Activated CD4-positive, alpha-beta T cell treated with anti-CD3 and anti-CD28 coated beads for 24 hours (primary cell): ENCODE data around the gene FRMD5.

Experiments used
- DNase-seq, 2 donors: peaks; one replicate each; pipeline ENCODE4 v3.0.0-alpha.2; 2020; ENCODE audit warnings: low read depth in 2 of 2

FRMD5 gene

DNA sequence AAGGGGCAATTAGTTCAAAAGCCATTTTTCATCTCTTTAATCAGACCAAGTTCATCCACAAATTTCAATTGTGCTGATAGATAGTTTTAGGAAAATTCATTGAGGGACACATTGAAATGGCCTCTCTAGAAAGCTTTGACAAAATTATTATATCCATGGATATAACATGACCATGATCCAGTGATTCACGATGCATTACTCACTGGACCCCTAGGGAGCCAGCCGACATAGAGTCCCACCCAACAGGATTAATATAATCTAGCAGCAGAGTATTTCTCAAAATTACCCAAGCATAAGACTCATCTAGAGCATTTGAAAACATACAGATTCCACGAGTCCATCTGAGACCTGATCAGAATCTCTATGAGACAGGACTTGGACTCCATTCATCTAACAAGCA, 100.3 kb downstream of the FRMD5 start:
- DNase-seq = no peak

DNA sequence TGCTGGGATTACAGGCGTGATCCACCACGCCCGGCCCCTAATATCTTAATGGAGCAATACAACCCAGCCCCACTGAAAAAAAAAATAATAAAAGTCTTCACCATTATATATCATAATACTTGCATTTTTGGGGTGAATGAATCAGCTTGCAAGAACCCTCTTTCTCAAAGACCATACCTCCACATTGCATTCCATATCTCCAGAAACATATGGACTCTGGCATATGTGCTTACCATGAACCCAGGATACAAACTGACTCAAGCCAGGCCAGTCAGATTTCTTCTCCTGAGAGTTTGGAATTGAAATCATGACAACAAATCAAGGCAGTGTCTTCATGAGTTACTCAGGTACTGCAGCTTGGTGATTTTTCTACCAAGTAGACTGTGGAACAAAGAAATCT, 101.2 kb downstream of the FRMD5 start:
- no peak for DNase-seq

DNA sequence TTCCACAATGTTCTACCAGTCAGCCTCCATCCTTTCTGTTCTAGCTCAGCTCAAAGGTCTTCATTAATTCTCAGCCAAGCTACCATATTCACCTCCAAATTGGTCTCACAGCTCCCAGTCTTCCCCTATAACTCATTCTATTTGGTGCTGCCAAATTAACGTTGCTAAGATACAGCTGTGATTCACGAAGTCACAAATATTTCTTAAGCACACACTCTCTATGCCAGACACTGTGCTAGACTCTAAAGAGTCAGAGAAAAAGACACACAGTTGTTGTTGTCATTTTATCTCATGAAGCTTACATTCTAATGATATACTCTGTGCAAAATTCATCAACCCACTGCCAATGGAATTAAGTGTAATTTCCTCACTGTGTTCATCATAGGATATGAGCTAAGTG, 102.8 kb downstream of the FRMD5 start:
- no peak for DNase-seq

DNA sequence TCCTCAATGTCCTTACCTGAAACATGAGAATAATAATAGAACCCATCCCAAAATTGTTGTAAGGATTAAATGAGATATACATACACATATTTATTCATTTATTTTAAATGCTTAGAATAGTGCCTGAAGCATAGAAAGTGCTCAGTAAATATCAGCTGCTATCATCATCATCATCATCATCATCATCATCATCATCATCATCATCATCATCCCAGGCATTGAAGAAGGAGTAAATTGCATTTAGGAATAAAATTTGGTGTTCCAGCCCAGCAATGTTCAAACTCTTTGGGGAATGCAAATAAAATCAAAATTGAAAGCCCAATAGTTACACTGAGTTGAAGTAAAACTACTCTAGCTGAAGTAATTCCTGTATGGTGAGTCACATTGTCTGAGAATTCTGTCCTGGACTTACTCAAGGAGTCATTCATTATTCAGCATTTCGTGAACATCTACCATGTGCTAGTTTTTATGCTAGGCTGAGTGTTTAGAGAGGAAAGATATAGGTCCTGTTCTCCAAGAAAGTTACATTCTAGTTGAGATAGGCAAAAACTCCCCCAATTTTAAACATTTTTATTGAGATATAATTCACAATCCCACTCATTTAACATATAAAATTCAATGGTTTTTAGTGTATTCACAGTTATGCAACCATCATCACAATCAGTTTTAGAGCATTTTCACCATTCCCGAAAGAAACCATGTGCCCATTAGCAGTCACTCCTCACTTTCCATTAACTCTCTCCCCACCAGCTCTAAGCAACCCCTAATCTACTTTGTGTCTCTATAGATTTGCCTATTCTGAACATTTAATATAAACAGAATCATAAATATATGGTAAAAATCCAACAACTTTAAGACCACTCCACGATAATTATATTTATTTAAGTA, 107.2 kb downstream of the FRMD5 start:
- DNase-seq = no peak

DNA sequence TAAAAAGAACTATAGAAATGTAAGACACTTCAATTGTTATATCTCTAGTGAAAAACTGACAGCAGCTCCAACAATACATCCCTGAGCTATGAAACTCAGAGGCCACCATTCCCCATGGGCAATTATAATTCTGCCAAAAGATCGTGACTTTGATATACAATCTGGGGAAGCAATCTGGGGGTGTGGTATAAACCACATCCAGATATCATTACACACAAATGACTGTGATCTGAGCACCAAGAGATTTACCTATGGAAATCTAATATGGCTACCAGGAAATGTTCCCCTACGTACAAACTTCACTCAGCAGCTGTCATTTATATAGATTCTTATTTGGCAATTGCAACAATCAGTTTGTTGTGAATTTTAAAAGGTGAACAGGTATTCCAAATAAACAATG, 110.3 kb downstream of the FRMD5 start:
- DNase-seq = no peak

DNA sequence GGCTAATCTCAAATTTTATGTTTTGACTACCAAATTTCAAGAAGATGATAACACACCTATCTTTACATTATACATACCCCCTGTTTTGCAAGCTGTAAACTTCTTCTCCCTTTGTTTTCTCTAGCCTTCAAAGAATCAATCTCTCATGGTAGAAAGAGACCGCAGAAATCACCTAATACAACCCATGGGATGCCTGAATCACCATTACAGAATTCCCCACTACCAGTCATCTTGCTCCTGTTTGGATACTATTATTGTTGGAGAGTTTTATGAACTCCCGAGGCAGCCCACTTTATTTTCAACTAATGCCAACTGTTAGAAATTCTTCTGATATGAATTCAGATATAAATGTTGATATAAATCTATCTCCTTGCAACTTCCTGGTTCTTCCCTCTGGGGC, 110.9 kb downstream of the FRMD5 start:
- no peak for DNase-seq

DNA sequence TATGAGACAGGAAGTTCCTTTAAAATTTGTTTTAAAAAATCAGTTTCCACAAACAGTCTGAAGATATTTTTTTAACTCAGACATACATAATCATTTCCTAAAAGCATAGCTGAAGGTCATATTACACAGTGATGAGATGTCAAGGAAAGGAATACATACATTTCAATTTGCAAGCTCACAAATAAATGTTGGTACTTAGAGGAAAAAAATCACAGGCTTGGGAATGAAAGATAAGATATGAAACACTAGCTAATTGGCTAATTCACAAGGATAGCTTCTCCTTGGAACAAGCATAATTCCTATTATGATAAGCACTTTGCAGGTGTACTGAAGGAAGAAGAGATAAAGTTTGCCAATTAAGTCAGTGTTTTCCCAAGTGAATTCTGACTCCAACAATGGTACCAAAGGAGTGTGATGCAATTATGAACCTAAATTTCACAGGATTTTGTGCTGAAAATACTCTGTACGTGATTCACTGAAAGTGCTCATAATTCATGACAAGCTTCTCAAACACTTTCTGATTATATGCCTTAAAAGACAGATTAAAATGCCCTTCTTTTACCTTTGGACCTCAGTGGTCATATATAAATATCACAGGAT, 112.4 kb downstream of the FRMD5 start:
- DNase-seq = no peak

DNA sequence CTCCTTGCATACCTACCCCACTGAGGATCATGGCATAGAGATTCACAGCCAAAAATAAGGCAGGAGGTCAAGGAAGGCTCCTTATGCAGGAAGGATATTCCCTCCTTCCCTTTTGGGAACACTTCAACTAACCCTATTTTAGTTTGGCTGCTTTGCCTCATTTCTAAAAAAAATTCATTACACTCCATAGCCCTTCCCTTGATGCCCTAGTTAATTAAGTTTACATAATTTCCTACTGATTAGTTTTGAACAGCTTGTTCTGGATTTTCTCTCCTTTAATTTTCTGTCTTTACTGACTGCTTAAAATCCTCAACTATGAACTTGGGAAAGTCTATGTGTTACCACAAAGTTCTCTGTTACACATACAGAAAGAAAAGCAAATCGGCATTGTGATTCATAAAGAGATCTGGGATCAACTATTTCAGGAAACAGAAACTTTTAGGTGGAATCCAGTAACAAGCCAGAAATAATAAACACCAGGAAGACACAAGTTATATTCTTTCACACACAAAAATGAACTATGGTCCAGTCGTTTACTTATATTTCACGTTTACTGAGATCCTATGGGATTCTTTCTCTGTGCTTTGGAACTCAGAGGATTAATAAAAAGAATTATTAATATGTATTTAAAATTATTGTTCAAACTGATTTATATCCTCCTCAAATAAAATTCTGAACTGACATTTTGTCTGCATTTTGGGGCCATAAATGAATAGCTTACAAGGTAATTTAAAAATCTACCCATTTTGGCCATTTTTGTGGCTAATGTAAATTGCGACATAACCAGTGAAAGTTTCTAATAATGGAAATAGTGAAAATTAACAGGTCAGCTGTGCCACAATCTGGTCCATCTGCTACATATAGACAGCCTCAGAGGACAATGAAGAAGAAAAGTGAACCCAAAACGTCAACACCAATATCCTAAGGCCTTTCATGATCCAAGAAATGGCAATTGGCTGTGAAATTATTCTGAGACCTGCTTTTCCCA, 113.8 kb downstream of the FRMD5 start:
- DNase-seq = no peak

DNA sequence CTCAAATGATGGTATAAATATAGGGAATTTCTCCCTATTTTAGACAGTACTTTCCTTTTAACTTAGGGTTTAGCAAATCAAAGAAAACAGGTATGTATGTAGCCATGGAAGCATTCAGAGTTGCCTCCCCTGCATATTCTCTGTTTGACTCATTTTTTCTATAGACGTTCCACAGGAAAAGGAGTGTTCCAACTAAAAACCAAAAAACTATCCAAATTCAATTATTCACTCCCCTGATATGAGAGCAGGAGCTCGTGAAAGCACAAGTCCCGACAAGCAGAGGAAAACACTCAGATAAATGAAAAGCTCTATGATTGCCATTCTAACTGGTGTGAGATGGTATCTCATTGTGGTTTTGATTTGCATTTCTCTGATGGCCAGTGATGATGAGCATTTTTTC, 119.5 kb downstream of the FRMD5 start:
- DNase-seq = no peak

DNA sequence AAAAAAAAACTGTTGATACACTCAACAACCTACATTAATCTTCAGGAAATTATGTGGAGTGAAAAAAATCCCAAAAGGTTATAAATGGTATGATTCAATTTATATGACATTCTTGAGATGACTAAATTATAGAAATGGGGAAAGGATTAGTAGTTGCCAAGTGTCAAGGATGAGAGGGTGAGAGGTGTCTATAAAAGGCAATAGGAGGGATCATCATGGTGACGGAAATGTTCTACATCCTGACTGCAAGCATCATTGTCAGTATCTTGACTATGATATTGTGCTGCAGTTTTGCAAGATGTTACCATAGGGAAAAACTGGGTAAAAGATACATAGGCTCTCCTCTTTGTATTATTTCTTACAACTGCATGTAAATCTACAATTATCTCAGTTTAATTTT, 125.6 kb downstream of the FRMD5 start:
- no peak for DNase-seq

DNA sequence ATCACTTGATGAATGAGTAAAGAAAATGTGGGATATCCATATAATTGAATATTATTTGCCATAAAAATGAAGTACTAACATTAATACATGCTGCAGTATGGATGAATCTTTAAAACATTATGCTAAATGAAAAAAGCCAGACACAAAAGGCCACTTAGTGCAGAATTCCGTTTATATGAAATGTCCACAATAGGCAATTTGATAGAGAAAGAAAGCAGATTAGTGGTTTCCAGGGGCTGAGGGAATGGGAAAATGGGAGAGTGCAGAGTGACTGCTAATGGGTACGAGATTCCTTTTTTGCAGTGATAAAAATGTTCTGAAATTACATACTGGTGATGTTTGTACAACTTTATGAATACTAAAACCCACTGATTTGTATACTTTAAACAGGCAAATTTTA, 126.7 kb downstream of the FRMD5 start:
- DNase-seq = no peak

DNA sequence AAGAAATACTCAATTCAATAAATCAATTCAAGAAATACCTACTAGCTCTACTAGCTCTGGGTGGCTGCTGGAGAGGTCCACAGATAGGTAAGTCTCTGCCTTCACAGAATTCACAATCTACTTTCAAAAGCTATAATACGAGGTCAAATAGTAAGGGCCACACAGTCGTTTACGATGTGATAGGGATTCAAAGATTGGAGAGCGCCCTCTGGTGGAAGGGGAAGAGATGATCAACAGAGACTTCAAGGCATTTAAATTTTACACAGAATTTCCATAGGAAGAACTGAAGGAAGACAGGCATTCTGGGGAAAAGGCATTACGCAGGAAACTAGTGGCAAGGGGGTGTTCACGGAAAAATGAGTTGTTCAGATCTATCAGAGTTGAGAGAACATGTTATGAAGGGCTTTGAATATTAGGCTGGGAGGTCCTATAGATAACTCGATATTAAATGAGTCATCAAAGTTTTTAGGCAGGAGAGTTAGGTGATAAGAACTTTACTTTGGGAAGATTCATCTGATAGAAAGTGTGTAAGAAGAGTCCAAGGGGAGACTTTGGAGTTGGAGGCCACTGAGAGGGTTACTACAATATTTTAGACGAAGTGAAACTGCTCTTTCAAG, 128.8 kb downstream of the FRMD5 start:
- DNase-seq = peak; percentile 42 to 47

DNA sequence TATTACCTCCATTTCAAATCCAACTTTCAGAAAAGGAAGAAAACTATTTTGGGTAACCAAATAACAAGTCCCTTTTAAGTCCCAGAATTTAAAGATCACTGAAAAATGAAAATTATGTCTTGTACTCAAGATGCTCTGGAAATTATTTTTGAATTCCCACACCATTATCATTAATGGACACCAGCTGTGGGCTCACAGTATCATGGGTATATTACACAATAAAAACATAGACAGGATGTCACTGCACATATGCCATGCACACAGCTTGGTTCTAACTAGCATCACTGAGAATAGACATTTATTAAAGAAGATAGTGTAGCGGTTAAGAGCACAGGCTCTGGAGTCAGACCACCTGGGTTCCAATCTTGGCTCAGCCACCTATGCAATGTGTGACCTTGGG, 130.4 kb downstream of the FRMD5 start:
- no peak for DNase-seq

DNA sequence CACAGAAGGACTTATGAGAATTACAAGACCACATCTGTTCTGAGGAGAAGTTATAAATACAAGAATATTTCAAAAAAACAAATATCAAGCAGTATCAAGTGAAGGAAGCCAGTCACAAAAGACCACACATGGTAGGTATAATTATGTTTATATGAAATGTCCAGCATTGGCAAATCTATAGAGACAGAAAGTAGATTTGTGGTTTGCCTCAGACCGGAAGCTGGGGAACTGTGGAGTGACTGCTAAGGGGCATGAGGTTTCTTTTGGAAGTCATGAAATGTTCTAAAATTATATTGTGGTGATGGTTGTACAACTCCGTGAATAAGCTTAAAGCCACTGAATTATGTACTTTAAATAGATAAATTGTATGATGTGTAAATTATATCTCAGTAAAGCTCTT, 136.9 kb downstream of the FRMD5 start:
- no peak for DNase-seq

DNA sequence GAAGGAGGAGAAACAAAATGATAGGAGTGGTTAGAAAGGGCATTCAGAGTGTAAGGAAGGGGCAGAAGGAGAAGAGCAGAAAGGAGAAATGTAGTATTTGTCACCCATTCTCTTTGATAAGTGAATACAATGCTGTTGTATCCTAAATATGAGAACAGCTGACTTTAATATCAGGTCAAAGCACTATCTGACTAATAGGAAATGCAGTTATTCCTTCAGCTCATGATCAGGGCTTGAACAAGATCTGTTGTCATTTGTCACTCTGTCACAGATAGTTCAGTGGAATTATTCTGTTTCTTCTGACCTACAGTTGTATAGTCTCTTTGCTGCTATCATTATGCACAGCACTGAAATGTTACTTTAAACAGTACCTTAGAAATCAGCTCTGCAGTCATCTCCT, 149.4 kb downstream of the FRMD5 start:
- no peak for DNase-seq

DNA sequence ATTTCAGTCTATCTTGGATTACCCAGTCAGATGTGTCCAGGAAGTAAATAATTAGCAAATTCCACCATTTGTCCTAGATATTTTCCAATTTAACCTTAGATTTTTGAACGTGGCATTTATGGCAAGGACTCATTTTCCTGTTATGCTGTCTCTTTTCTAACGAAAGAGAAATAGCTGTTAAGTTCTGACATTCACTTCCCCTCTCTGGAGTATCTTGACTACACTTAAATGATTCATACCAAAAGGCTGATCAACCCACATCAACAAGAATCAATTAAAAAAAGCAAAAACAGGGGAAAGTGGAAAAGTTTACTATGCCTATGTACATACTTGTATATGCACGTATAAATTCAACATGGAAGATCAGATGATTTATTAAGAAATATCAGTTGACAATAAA, 149.9 kb downstream of the FRMD5 start:
- DNase-seq = no peak

DNA sequence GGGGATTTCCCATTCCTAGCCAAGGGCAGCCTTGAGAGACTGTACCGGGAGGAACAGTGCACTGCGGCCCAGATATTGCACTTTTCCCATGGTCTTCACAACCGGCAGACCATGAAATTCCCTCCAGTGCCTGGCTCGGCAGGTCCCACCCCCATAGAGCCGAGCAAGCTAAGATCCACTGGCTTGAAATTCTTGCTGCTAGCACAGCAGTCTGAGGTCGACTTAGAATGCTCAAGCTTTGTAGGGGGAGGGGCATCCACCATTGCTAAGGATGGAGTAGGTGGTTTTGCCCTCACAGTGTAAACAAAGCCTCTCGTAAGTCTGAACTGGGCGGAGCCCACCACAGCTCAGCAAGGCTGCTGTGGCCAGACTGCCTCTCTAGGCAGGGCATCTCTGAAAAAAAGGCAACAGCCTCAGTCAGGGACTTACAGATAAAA, 156.3 kb downstream of the FRMD5 start:
- DNase-seq = no peak

DNA sequence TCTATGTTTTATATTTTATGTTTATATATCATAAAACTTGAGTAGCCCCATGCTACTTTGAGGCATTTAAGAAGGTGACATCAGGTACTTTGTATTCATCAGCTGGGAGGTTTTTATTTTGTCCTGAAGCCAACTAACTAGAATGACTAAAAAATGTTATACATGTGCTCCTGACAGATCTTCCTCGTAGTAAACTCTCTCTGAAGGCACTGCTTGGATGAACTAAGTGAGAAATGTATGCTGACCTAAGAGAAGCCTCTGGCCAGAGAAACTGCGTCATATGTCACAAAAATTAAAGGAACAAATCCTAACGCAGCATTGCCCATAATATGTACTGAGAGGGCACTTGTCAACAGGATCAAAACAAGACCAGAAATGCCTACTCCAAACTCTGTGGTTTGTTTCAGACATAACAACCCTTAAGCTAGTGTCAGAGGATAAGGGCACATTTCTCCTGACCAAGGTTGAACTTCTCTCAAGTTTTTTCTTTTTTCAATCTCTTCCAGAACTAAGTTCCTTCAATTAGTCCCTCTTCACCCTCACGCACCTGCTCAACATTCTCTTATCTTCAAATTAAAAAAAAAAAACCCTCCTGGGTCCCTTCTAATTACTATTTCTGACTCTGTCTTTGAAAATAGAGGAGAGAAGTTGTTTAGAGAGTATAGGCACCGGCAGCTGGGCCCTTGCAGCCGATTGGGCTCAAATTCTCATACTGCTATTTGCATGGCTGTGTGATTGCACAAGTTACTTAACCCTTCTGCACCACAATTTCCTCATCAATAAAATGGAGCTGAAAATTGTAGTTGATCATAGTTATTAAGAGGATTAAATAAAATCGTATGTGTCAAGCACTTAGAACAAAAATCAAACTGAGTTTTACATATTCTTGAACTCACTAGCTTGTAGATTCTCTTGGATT, 159.0 kb downstream of the FRMD5 start:
- DNase-seq = no peak

DNA sequence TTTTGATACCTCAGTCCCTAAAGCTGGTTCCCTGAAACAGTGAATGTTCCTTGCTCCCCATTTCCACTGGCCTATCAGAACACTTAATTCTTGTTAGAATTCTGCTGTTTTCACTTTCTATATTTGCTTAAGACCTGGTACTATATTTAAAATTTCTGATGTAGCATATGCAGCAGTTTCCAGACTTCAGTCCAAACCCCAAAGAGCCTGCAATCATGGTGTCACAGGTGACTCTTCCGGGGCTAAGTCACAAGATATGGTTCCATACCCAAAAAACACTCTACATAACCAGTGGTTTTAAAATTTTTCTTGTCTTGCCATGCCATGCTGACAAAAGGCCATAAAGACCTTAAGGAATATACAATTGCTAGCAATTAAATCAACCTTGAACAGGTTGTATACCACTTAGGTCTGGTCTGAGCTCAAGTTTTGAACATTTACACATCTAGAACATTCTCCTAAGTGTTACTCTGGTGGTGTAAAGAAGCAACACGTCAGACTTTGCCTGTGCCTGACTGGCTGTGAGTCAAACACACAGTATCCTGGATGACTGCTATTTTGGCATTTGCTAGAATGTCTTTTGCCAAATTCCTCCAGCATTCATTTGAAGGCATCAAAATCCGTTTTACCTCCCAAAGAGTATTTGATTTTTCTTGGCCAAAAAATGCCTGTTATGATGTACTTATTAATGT, 160.0 kb downstream of the FRMD5 start:
- no peak for DNase-seq

DNA sequence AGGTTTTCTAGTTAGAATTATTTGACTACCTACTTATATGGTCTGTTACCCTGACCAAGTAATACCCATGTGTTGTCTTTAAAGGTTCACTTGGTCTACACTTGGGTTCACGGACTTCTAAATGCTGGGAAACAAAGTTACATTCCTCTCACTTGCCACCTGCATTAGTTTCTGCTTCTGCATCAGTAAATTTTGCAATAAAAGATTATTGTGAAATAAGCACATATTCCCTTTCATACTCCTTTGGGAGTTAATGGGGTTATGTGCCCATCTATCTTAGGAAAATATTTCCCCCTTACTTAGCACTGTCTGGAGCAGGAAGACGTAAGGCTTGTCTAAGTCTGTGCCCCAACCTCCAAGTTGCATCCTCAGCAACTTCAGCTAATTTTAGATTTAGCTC, 160.7 kb downstream of the FRMD5 start:
- no peak for DNase-seq
